Thymus (tissue), 11 donors: ENCODE results near the gene MCAM. TPM values are rescaled to one million over a fixed set of nuclear protein-coding genes. Genes with fewer than 3 reads are reported as not detected.

ENCODE experiments used
- DNase-seq, 9 donors: peaks; one replicate each; pipeline ENCODE4 v3.0.0-alpha.2; 2013; ENCODE audit warnings: low spot score in 9 of 9, low read depth in 6 of 9, missing footprints in 1 of 9
- H3K27ac ChIP-seq, 2 donors: one replicate each; pipeline ENCODE4 v1.5.1; 2013; ENCODE audit warnings: control low read depth in 1 of 2, low read depth in 1 of 2, low read length in 1 of 2, mild to moderate bottlenecking in 1 of 2, moderate library complexity in 1 of 2
- H3K27me3 ChIP-seq, 2 donors: one replicate each; pipeline ENCODE4 v1.5.1; 2013; ENCODE audit warnings: low read length in 1 of 2; ENCODE audit not compliant: control insufficient read depth in 2 of 2, insufficient read depth in 1 of 2
- H3K36me3 ChIP-seq, 2 donors: one replicate each; pipeline ENCODE4 v1.5.1; 2013; ENCODE audit warnings: low read length in 1 of 2, mild to moderate bottlenecking in 1 of 2, moderate library complexity in 1 of 2; ENCODE audit not compliant: control insufficient read depth in 2 of 2, insufficient read depth in 2 of 2
- H3K4me1 ChIP-seq, 2 donors: one replicate each; pipeline ENCODE4 v1.5.1; 2013; ENCODE audit warnings: low read length in 2 of 2; ENCODE audit not compliant: control insufficient read depth in 2 of 2, insufficient read depth in 2 of 2
- H3K4me3 ChIP-seq, 2 donors: one replicate each; pipeline ENCODE4 v1.5.1; 2013; ENCODE audit warnings: low read length in 2 of 2, control low read depth in 1 of 2, mild to moderate bottlenecking in 1 of 2
- H3K9me3 ChIP-seq, 2 donors: one replicate each; pipeline ENCODE4 v1.5.1; 2013; ENCODE audit warnings: low read length in 1 of 2, mild to moderate bottlenecking in 1 of 2; ENCODE audit not compliant: control insufficient read depth in 2 of 2, insufficient read depth in 1 of 2
- WGBS: extraction: QIAGEN DNeasy Blood & Tissue Kit; methylation state at CpG from one replicate; pipeline ENCODE4 v1.1.7; 2013; 5-methylcytosine and 5-hydroxymethylcytosine counted together
- polyA plus RNA-seq: library from polyadenylated mRNA; stranded (reverse); fragments of 200-250 nt; gene quantifications from one replicate; pipeline ENCODE4 v1.2.3, GENCODE V29; 2013
- total RNA-seq: library from RNA; stranded (reverse); fragments of 120-200 nt; gene quantifications from one replicate; pipeline ENCODE4 v1.2.4, GENCODE V29; 2013
- donor health status: healthy.

MCAM gene
- total and polyA plus RNA-seq, 2 donors, result 20.1 to 54.4 TPM

GRCh38 chr11:119341222-119342022 is 24.5 kb upstream of the MCAM start:
- H3K27ac ChIP-seq, result peak overlapping the region in 1 of 2 donors; percentile 11
- no peak overlapping the region for H3K4me3 ChIP-seq
- H3K36me3 ChIP-seq, result peaks cover 6 to 8% of the 10 kb centered on the region in 2 donors
- peaks cover 55 to 85% of the 10 kb centered on the region in 2 donors for H3K27me3 ChIP-seq
- WGBS, result 16% methylated on average over 16 of the region's 16 CpGs
- H3K4me1 ChIP-seq, result peaks cover 4 to 28% of the 10 kb centered on the region in 2 donors
- no peak for DNase-seq
- peaks cover 2 to 9% of the 10 kb centered on the region in 2 donors for H3K9me3 ChIP-seq

- H3K4me1 ChIP-seq, result peaks cover 7 to 29% of the 10 kb centered on the region in 2 donors
- peaks cover 2 to 9% of the 10 kb centered on the region in 2 donors for H3K9me3 ChIP-seq
- 9% methylated on average over 53 of the region's 53 CpGs for WGBS
- peaks cover 6 to 9% of the 10 kb centered on the region in 2 donors for H3K36me3 ChIP-seq
- DNase-seq, result no peak
- peak within 1 kb of the TSS in 1 of 2 donors; percentile 11 for H3K27ac ChIP-seq
- peak within 1 kb of the TSS in 1 of 2 donors; percentile 28 for H3K4me3 ChIP-seq
- H3K27me3 ChIP-seq, result peaks cover 55 to 76% of the 10 kb centered on the region in 2 donors
Observed at GRCh38 chr11:119340335-119341221, 23.6 kb upstream of the MCAM start, which contains the start of gene C1QTNF5. TSS of gene C1QTNF5 (minus strand) at chr11:119340883. CDS start at chr11:119340397, 486 bp downstream.

DNA sequence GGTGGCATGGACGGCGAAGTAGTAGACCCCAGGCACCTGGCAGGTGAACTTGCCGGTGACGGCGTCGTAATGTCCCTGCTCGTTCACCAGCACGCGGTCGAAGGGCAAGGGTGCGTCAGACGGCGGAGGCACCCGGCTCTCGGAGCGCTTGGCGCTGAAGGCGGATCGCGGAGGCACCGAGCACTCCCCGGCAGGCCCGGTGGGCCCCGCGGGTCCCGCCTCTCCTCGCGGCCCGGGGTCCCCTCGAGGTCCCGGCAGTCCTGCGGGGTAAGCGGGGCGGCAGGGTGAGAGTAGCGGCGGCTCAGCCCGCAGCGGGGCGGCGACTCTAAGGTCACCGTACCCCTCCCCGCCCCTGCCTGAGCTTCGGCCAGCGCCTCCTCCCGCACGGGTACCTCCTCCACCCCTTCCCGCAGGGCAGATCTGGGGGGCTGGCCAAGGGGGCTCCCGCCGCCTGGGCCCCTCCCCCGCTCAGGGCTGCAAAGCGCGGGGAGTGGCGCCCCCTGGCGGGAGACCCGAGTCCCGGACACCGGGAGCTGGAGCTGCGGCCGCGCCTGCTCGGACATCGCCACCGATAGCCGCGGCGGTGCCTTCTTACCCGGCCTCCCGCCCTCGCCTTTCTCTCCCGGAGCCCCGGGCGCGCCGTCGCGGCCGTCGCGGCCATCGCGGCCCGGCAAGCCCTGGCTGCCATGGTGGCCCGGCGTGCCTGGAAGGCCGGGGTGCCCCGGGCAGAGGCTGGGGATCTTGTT is 22.8 kb upstream of the MCAM start:
- peak overlapping the region in 1 of 2 donors; percentile 28 for H3K4me3 ChIP-seq
- H3K36me3 ChIP-seq, result peaks cover 6 to 9% of the 10 kb centered on the region in 2 donors
- WGBS, result 10% methylated on average over 86 of the region's 86 CpGs
- H3K27ac ChIP-seq, result no peak overlapping the region
- no peak for DNase-seq
- H3K27me3 ChIP-seq, result peaks cover 55 to 69% of the 10 kb centered on the region in 2 donors
- H3K4me1 ChIP-seq, result peaks cover 15 to 37% of the 10 kb centered on the region in 2 donors
- peaks cover 2 to 9% of the 10 kb centered on the region in 2 donors for H3K9me3 ChIP-seq

GRCh38 chr11:119338965-119339588 is 22.1 kb upstream of the MCAM start:
- Histone ChIP-seq H3K4me3 (no peak overlapping the region), H3K27ac (no peak overlapping the region), H3K9me3 (peaks cover 2 to 9% of the 10 kb centered on the region in 2 donors), H3K4me1 (peaks cover 16 to 39% of the 10 kb centered on the region in 2 donors), H3K27me3 (peaks cover 53 to 62% of the 10 kb centered on the region in 2 donors), H3K36me3 (peaks cover 6 to 9% of the 10 kb centered on the region in 2 donors)
- no peak for DNase-seq
- 85% methylated on average over 11 of the region's 11 CpGs for WGBS

- Histone ChIP-seq H3K4me3 (no peak overlapping the region), H3K9me3 (peaks cover 2 to 9% of the 10 kb centered on the region in 2 donors), H3K36me3 (peaks cover 6 to 9% of the 10 kb centered on the region in 2 donors), H3K27ac (no peak overlapping the region), H3K4me1 (peaks cover 19 to 44% of the 10 kb centered on the region in 2 donors), H3K27me3 (peaks cover 49 to 55% of the 10 kb centered on the region in 2 donors)
- DNase-seq, result peak in 4 of 9 donors; percentile 68 to 81 (median 74)
- 40% methylated on average over 17 of the region's 17 CpGs for WGBS
Observed at GRCh38 chr11:119338318-119338890, 21.5 kb upstream of the MCAM start.

DNA sequence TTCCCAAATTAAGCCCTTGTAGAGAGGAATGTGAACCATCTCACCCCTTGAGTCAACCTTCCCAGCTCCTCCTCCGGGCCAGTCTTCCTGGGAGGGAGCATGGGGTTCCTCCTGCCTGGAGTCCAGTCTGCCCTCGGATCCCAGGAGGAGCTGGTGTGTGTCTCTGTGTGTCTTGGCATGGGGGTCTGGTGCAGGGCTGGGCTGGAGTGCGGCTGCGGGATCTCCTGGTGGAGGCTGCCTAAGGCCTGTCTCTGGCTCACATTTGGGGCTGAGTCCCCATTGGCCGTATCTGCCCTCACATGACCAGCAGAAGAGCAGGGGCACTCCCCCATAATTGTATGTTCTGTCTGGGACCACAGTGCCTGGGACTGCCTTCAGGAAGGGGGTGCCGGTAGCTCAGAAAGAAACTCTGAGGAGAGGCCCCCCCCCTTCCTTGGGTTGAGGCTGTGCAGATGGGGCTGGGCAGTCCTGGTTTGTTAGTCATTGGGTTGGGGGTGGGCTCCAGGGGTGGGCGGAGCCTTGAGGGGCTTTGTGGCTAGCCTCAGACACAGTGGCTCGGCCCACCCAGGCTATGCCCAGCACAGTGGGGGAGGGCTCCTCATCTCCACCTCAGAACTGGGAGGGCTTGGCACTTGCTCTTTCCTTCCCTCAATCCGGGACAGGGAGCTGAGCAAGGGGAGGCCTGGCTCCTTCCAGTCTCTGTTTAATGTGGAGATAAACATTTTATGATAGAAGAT is 20.8 kb upstream of the MCAM start:
- no peak for DNase-seq
- WGBS, result 85% methylated on average over 9 of the region's 9 CpGs
- Histone ChIP-seq H3K9me3 (peaks cover 2 to 9% of the 10 kb centered on the region in 2 donors), H3K27ac (no peak overlapping the region), H3K27me3 (peaks cover 44 to 49% of the 10 kb centered on the region in 2 donors), H3K4me3 (no peak overlapping the region), H3K36me3 (peaks cover 6 to 9% of the 10 kb centered on the region in 2 donors), H3K4me1 (peaks cover 19 to 44% of the 10 kb centered on the region in 2 donors)

DNA sequence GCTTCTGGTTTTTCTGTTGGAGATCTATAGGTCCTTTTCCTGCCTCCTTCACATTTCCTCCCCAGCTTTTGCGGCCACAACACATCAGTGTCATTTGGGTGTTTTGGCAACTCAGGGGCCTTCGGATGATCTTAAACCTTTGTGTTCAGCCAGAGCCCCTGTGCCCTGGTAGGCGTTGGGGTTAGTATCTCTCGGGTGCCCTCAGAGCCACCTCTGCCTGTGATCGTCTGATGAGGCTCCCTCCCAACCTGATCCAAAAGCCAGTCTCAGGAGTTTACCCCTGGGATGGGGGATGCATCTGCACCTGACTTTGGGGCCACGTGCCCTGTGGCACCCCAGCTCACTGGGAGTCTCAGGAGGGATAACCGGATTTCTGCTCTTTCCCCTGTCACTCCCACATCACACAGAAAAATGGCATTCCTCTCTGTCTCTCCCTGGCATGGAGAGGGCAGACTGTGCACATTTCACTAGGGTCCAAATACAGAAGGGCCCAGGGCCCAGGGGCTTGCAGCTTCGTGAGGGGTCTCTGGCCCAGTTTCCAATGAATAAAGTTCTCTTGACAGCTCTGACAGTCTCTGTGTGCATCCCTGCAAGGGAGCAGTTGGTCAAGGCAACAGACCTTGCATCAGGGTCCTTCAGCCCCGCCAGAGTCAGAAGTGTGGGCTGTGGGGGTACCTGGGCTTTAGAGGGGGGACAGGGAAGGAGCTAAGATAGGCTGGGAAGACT is 20.0 kb upstream of the MCAM start:
- Histone ChIP-seq H3K36me3 (peaks cover 6 to 9% of the 10 kb centered on the region in 2 donors), H3K9me3 (peaks cover under 1 to 9% of the 10 kb centered on the region in 2 donors), H3K4me1 (peaks cover 19 to 44% of the 10 kb centered on the region in 2 donors), H3K27me3 (peaks cover 35 to 40% of the 10 kb centered on the region in 2 donors), H3K27ac (no peak overlapping the region), H3K4me3 (no peak overlapping the region)
- 97% methylated on average over 9 of the region's 9 CpGs for WGBS
- no peak for DNase-seq
